HUDEP-2 (cell line): Measurements from ENCODE around the gene FREM1.

Experiments used
- DNase-seq, 76 experiments: peaks; one replicate each; lab custom pipeline; 2025; ENCODE audit not compliant: unreplicated experiment in 76 of 76; lab: John Stamatoyannopoulos, UW

Gene FREM1

GRCh38 chr9:14769230-14769571 lies 141.0 kb downstream of the FREM1 start:
- DNase-seq: peak in 6 of 76 experiments; percentile 3 to 32 (median 17)

DNA sequence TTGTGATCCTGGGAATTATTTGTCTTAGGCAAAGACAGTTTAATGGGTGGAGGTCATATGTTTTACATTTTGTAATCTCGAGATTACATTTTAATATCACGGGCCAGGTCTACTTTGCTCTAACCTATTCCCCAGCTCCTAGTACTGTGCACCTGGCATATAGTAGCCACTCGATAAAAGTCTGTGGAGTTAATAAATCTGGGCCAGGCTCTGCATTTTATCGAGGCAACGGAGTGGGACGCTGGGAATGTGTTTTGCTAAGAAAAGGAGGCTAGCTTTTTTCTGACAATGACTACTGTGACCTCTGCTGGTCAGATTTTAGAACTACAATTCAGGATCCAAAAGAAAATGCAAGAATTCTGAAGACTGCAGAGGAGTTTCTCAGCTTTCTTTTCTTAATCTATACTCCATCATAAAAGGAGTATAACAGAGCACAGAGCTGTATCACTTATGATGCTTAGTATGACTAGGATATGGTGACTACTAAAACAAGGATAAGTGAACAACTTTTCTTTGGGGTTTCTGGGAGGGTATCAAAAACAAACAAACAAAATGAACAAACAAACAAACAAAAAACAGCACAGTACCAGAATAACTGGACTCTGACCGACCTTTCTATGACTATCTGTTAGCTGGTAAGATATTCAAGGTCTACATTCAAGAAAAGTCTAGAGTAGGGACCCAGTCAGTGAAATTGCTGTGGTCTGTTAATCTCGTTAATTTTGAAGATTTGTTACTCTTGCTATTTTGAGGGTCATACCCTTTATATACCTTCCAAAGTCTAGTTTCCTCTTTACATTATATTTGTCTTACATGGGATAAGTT lies 141.6 kb downstream of the FREM1 start:
- peak in 23 of 76 experiments; percentile 1 to 54 (median 14) for DNase-seq

- DNase-seq: no peak
Measured at GRCh38 chr9:14766299-14766698, 143.9 kb downstream of the FREM1 start.

DNA sequence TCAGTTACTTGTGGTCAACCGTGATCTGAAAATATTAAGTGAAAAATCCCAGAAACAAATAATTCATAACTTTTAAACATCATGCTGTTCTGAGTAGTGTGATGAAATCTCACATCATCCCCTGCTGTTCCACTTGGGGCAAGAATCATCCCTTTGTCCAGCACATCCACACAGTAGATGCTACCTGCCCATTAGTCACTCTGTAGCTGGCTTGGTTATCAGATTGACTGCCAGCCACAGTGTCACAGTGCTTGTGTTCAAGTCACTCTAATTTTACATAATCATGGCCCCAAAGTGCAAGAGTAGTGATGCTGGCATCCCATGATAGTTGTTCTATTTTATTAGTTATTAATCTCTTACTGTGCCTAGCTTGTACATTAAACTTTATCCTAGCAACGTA lies 148.6 kb downstream of the FREM1 start:
- no peak for DNase-seq

DNA sequence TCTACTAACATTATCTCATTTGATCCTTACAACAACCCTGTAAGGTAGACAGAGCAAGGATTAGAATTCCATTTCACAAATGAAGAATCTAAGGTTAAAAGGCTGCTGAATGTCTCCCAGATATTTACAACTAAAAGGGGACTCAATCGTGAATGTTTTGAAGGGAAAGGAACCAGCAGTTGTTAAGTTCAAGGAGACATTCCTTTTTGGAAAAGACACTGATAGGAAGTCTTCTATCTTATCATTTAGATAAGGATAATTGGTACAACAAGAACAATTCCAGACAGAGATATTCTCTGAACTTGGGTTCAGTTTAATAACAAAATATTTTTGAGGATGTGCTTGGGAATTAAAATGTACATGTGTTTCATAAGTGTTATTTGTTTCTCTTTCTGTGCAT lies 150.2 kb downstream of the FREM1 start:
- no peak for DNase-seq

GRCh38 chr9:14756291-14756690 lies 153.9 kb downstream of the FREM1 start:
- DNase-seq: no peak

GRCh38 chr9:14752871-14753270 lies 157.4 kb downstream of the FREM1 start:
- no peak for DNase-seq

DNA sequence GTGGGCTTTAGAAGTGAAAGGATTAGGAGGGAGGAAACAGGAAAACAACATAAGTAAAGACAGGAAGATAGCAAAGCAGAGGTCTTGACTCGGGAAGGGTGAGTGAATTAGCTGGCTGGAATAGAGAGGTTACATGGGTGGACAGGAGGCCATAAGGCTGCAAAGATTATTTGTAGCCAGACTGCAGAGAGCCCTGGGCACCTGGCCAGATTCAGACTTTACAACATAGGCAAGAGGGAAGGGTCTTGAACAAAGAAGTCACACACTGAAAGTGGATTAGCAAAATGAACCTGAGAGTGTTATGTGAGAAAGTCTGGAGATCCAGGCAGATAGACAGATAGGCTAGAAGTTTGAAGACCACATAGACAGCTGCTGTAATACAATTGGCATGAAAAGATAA lies 158.0 kb downstream of the FREM1 start:
- DNase-seq: no peak

DNA sequence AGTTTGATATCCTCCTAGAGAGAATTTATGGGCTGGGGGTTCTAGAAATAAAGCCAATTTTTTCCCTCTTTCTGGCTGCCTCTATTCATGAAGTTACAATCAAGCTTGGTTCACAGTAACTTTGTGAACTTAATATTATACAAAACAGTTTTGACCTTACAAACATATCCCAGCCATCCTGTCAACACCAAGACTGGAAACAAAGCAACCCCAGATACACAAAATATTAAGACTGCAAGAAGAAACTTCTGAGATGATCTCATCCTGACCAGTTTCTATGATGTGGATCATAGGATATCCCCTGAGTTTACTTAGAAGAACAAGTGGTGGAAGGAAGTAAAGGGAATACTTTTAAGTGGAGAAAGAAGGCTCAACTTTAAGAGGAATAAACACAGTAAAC lies 159.4 kb downstream of the FREM1 start:
- DNase-seq: no peak

GRCh38 chr9:14749741-14750211 lies 160.5 kb downstream of the FREM1 start:
- DNase-seq: no peak

DNA sequence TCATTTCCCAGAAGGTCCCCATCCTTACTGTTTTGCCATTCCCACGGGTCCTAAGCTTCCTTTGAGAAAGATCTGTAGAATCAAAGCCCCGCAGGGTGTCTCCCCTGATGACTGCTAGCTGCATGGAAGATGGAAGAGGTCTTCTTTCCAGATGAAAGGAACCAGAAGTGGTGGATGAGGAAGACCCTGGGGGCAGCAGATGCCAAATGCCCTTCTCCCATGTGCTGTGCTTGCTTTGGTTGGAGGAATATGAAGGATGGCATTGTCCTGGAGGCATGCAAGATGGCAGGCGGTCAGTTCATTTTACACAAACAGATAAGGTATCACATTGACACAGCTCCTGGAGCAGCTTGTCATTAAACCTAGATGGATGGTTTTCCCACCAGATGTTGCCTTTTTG lies 161.9 kb downstream of the FREM1 start:
- no peak for DNase-seq

GRCh38 chr9:14747111-14747510 lies 163.1 kb downstream of the FREM1 start:
- no peak for DNase-seq

- no peak for DNase-seq
Measured at GRCh38 chr9:14746626-14747025, 163.6 kb downstream of the FREM1 start.

DNA sequence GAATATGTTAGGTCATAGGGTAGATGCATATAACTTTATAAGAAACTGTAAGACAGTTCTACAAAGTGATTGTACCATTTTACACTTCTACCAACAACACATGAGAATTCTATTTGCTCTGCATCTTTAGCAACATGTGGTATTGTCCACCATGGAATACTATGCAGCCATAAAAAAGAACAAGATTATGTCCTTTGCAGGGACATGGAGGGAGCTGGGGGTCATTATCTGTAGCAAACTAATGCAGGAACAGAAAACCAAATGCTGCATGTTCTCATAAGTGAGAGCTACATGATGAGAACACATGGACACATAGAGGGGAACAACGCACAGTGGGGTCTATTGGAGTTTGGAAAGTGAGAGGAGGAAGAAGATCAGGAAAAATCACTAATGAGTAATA lies 165.5 kb downstream of the FREM1 start:
- no peak for DNase-seq

DNA sequence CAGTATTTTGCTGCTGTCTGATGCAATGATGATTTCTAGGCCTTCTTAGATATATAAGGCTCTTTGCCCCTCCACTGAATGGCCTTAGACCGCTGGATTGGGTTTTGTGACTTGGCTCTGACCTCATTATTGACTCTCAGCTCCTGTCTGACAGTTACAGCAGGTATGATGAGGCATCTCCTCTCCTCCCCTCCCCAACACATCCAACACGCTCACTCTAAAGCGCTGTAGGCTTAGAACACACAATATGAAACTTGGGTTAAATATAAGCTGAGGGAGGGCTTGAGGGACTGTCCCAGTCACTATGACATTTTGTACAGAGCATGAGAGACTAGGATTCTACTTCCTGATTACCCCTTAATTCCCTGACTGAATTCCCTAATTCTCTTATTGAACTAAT lies 168.9 kb downstream of the FREM1 start:
- no peak for DNase-seq

DNA sequence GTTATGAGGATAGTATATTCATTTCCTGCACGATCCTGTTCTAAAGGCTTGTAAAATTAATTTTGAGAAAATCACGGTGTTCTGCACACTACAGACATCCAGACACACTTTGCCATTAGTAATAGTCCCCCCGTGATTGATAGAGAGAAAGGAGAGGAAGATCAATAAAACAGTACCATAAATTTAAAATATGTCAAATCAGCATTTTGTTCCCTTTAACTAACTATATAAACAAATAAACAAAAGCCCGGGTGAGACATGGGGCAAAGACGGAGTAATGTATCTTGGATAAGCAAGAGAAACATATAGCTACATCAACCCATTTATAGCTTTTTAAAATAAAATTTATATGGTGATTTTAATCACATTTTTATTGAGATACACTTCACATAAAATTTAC lies 177.1 kb downstream of the FREM1 start:
- DNase-seq: no peak

GRCh38 chr9:14731294-14731981 lies 178.8 kb downstream of the FREM1 start:
- no peak for DNase-seq

- no peak for DNase-seq
Measured at GRCh38 chr9:14730461-14730898, 179.7 kb downstream of the FREM1 start.

DNA sequence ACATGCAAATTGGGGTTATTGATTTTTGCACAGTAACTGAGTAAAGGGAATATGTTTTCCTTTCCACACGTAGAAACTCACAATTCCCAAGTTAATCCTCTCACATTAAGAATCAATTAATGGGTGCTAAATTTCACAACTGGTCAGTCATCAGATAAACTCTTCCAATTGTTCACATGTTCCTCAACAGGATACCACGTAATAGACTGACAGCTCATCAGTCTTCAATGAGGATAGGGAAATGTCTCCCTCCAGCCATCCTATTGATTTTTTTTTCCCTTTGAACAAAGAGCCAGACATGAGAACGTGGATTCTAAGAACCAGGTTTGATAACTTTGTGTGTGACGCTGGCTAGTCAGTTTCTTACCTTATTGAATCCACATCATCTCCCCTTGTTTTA lies 186.9 kb downstream of the FREM1 start:
- no peak for DNase-seq

- DNase-seq: no peak
Measured at GRCh38 chr9:14722391-14723035, 187.7 kb downstream of the FREM1 start, which contains the start of gene CER1. Gene CER1, minus strand, starts transcription at chr9:14722733. Its CDS starts 61 bp downstream, at chr9:14722672.

DNA sequence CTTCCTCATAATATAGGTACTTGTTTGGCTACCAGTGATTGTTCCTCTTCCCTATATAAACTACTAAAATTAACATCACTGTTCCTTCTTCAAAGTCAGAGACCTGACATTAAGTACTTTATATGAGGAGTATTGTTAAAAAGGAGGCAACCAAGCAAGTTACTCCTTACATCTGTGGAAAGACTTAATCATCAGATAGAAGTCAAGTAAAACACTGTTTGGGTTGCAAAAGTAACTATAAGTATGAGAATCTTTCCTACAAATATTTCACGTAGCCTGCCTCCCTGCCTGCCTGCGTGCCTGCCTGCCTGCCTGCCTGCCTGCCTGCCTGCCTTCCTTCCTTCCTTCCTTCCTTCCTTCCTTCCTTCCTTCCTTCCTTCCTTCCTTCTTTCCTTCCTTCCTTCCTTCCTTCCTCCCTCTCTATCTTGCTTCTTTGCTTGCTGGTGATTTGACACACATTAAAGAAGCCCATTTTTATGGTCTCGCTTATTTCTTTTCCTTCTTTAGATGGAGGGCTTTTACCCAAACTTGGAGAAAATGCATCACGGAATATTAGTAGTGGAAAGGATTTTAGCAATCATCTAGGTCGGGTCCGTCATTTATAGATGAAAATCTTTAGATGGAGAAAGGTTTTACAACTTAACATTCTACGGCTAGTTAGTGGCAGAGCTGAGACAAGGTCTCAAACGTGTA lies 190.9 kb downstream of the FREM1 start:
- no peak for DNase-seq
